IPS DF 4.7 (cell line): Measurements from ENCODE around the gene PAK1.
A peak's percentile ranks its signal among the peaks of the same experiment; 100 is the strongest.

Experiments used
- DNase-seq: peaks from one replicate; pipeline ENCODE4 v3.0.0-alpha.2; 2013; ENCODE audit warnings: low spot score; ENCODE audit errors: extremely low read depth

The PAK1 gene

DNA sequence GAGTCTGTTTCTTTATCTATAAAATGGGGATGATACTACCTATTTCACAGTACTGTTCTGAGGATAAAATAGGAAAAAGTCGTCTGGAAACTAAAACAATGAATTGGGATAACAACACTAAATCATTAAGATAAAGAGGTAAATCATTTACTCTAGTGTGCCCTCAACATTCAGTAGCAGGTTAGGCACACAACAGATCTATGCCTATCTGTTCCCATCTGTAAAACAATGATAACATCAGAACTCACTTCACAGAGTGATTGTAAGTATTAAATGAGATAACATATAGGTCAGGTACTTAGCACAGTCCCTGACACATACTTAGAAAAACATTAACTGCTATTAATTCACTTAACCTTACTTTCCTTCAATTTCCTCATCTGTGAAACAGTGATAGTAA is 36.9 kb downstream of the PAK1 start:
- DNase-seq: no peak

GRCh38 chr11:77436506-77436905 is 37.4 kb downstream of the PAK1 start:
- DNase-seq: no peak

GRCh38 chr11:77435972-77436371 is 37.9 kb downstream of the PAK1 start:
- no peak for DNase-seq

DNA sequence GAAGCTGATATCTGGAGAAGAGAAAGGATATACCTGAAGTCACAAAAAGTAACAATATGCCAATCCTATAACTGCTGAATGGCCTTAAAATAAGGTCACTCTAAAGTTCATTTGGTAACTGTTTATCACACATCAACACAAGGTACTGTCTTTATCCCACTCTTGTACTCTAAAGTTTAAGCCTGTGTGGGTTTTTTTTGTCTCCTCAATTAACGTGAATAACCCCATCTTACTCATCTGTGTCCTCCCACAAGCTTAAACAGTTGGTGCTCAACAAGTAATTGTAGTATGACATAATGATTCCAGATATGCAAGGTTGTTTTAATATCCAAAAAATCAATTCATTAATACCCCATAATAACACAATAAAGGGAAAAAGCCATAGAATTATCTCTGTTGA is 42.1 kb downstream of the PAK1 start:
- no peak for DNase-seq

DNA sequence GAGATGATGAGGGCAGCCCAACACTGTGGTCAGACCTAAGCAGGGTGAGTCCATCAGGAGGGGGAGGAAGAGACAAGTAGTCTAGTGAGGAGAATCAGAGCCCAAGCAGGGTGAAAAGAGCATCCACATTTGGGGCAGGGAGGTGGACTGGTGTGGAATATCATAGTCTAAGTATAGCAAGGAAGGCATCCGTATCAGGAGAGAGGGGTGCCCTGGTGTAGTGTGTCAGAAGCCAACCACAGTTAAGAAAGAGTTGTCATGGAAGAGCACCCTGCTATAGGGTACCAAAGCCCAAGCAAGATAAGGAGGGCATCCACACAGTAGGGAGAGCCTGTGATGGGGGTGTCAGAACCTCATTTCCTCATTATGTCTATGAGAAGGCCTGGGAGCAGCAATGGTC is 45.3 kb downstream of the PAK1 start:
- no peak for DNase-seq

- DNase-seq: no peak
Measured at GRCh38 chr11:77425346-77425745, 48.5 kb downstream of the PAK1 start.

DNA sequence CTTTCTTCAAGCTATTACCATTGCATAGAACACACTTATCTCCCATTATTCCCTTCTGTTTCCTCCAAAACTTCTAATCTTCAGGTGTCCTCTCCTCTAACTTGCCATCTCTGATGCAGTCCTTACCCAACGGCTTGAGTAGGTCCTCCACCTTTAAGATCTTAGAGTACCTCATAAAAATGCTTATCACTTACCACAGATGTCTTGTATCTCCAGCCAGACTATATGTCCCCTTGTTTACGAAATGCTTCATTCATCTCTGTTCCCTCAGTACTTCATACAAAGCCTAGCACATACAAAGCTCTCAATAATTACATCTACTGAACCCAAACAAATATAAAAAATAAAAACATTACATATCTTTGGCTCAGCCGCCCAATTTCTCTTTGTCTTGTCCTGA is 49.2 kb downstream of the PAK1 start:
- DNase-seq: no peak

GRCh38 chr11:77423624-77424023 is 50.3 kb downstream of the PAK1 start:
- DNase-seq: no peak

DNA sequence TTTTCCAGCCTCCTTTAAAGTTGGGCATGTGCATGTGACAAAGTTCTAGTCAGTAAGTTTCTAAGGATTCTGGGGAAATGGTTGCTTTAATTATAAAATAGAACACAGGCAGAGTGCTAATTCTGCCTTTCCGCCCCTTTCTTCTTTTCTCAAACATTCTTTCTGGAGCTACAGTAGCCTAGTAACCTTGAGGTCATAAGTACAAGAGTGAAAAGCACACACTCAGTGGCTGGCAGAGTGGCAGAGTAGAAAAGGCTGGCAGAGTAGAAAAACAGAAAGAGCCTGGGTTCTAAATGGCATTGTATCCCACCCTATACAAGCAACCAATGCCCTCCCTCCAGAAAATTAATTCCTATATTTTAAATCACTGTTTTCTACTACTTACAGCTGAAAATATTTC is 51.2 kb downstream of the PAK1 start:
- DNase-seq: no peak

- DNase-seq: no peak
Measured at GRCh38 chr11:77421041-77421723, 52.7 kb downstream of the PAK1 start.

DNA sequence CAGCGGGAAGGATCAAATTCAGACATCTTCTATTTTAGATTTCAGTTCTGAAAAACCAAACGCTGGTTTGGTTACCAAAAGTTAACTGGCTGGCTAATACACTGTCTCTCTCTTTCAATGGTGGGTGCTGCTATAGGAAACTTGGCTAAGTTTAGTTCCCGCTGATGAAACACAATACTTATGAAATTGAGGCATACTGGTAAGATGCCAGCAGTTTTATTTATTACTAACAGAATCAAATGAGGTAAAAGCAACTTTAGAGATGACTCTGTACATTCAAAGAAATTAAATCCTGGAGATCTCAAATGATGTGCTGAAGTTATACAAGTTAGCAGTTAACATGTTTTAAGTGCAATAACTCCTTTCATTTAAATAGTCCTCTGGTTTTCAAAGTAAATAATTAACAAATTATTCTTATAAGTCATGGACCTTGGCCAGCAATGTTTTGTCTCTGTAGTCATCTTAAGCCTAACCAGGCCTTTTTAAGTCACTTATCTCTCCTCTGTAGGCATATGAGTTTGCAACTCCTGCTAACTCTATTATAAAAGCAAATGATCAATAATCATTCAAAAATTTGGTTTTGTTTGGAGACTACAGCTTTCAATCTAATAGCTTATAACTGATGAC is 54.8 kb downstream of the PAK1 start:
- DNase-seq: no peak

- DNase-seq: no peak
Measured at GRCh38 chr11:77418155-77418970, 55.5 kb downstream of the PAK1 start.

- DNase-seq: no peak
Measured at GRCh38 chr11:77416357-77416756, 57.5 kb downstream of the PAK1 start.

- no peak for DNase-seq
Measured at GRCh38 chr11:77413850-77414460, 59.9 kb downstream of the PAK1 start.

DNA sequence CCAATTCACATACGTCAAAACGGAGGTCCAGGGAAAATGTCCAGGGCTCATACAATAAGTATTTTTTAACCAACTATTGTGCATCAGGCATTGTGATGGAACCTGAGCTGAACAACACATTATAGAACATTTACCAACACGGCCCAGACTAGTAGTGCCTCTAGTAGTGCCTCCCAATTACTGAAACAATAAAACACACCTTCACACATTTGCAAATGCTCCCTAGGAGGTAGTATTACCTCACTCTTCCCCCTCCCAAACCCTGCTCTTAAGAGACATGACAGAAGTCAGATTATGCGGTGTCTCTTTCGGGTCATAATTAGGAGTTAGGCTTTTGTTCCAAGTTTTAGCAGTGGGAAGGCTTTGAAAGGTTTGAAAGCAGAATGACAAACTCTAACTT is 61.1 kb downstream of the PAK1 start:
- DNase-seq: no peak

DNA sequence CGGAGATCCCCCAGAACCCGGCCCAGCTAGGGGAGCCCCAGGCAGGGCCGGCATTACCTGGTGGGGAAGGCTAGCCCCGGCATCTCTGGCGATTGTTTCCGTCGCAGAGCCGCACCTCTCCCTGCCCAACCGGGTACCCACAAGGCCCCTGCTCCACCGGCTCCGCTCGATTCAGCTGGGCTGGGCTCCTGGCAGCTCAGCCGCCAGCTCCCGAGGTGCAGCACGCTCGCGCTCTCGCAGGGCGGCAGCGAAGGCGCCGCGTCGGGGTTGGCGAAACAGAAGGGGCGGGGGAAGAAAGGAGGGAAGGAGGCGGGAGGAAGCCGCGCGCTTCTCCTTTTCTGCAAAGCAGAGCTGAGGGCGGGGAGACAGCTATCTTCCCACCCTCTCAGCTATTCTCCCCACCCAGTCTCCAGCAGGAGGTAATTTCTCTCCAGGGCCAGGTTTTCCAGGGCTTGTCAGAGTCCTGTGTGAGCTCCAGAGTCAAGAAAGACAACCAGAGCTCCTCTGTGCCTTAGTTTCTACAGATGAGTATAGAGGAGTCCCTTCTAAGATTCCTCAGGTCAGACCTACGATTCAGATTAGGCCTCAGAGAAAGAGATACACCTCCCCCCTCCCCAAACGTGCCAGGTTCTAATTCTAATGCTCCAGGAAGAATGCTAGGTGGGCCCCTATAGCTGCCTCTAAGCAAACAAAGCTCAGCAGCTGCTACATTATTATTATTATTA is 62.0 kb downstream of the PAK1 start:
- peak; percentile 69 for DNase-seq

DNA sequence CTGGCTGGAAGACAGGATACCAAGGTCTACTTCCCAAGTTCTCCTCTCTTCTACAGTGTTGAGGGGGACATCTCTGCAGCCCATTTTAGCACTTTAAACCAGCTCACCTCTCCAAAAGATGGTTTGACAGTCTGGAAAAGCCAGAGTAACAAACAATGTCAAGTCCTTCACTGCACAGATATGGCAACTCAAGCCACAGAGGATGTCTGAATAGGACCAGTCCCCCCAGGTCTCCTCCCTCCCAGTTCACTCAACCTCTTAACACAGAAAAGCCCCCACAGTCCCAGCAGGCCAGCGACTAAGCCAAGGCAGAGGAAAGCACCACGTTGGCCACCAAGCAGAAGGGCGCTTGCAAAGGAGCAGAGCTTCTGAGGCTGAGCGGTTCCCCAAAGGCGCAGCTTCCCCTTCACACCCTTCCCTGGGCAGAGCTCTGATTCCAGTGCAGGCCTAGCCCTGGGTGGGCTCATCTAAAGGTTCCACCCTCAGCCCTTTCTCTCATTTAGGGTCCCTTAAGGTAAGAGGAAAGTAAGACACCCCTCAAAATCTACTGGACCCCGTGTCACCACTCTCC is 62.7 kb downstream of the PAK1 start:
- DNase-seq: no peak

GRCh38 chr11:77410076-77410827 is 63.6 kb downstream of the PAK1 start:
- no peak for DNase-seq

- DNase-seq: no peak
Measured at GRCh38 chr11:77409046-77409445, 64.8 kb downstream of the PAK1 start.

DNA sequence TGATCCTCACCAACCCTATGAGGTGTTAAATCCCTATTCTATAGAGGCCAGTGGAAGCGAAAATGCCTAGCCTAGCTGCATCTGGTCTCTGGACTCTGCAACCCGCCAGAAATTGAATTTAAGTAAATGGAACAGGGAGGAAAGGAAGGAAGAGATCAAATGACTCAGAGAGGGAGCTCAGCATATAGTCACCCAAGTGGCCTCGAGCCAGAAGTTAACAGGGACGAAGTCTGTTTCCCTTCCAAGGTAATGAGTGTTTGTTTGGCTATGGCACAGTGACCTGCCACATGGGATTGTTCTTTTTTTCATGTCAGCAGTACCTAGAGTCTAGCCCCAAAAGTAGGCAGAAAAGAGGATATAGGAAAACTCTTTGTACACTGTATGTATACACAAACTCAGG is 66.3 kb downstream of the PAK1 start:
- no peak for DNase-seq
